ENCODE data around the gene GRID1.
"Not testable (repeated sequence)": the region's sequence is repeated elsewhere in the genome, so short reads cannot be mapped to it uniquely, and the experiment has no call there.

Gene GRID1

DNA sequence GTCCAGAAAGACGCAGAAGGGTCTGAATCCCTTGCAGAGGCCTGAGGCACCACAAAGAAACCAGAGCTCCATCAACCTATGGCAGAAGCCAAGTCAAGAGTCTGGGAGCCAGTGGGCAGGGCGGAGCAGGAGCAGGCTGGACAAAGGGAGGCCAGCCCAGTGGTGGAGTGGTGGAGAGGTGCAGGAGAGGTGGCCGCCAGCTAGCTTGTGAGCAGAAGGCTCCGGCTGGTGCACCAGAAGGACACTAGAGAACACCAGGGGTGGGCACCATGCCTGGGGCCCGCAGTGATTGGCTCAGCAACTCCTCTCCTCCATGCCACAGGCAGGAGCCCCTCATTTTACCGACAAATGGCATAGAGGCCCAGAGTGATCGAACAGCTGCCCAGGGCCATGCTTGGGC is 186.6 kb downstream of the GRID1 start:
- H3K27ac ChIP-seq: no peak overlapping the region
- no peak for TF ChIP-seq ZFX (IDR thresholded peaks at IDR 0.05; ENCODE audit: borderline replicate concordance)

DNA sequence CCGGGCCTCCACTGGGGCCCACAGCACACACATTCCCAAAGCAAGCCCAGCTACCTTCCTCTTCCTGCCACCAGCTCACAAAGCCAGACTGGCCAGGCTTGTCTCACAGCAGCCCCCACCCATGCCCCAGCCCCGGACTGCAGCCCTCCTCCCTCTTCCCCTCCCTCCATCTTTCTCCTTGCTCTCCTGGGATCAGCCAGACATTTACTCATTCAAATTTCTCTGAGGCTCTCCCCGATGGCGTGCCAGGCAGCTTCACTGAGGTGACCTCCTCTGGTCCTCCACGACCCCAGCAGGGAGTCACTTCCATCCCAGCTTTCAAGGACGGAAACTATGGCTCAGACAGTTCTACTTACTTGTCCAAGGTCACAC is 187.5 kb downstream of the GRID1 start:
- no peak for TF ChIP-seq ZFX (IDR thresholded peaks at IDR 0.05; ENCODE audit: borderline replicate concordance)
- TF ChIP-seq, protein P1, sequence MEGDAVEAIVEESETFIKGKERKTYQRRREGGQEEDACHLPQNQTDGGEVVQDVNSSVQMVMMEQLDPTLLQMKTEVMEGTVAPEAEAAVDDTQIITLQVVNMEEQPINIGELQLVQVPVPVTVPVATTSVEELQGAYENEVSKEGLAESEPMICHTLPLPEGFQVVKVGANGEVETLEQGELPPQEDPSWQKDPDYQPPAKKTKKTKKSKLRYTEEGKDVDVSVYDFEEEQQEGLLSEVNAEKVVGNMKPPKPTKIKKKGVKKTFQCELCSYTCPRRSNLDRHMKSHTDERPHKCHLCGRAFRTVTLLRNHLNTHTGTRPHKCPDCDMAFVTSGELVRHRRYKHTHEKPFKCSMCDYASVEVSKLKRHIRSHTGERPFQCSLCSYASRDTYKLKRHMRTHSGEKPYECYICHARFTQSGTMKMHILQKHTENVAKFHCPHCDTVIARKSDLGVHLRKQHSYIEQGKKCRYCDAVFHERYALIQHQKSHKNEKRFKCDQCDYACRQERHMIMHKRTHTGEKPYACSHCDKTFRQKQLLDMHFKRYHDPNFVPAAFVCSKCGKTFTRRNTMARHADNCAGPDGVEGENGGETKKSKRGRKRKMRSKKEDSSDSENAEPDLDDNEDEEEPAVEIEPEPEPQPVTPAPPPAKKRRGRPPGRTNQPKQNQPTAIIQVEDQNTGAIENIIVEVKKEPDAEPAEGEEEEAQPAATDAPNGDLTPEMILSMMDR (IDR thresholded peaks at IDR 0.05): no peak
- no peak overlapping the region for H3K27ac ChIP-seq

DNA sequence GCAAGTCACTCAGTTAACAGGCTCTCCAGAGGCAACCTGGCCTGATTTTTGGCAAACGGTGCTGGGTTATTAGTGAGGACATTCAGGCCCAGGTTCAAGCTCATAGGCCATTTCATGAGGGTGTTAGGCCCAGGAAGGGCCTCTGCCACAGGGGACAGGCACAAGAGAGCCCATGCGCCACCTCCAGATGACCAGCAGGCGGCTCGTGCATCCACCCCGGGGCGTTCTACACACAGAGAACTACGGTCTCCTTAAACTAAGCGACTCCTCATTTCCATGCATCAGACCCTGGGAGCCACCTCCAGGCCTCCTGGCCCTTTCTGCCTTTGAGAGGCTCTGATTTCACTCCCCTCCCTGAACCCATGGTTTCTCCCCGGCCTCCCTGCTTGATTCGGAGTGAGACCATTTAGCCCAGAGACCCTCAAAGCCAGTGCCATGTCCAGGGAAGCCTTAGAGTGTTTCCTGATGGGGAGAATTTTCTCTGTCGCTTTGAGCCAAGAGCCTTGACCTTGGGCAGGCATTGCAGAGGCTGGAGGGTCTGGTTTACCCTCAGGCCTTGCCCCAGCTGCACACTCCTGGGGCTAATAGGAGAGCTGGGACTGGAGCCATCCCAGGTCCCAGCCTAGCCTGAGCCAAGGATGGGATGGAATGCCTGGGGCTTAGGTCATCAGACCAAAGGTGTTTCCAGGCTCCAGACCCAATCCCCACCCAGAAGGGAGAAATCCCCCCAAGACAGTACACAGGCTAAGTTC is 188.0 kb downstream of the GRID1 start:
- no peak overlapping the region for H3K27ac ChIP-seq
- TF ChIP-seq, protein P1 (IDR thresholded peaks at IDR 0.05): peak; percentile 45
- no peak for TF ChIP-seq ZFX (IDR thresholded peaks at IDR 0.05; ENCODE audit: borderline replicate concordance)

DNA sequence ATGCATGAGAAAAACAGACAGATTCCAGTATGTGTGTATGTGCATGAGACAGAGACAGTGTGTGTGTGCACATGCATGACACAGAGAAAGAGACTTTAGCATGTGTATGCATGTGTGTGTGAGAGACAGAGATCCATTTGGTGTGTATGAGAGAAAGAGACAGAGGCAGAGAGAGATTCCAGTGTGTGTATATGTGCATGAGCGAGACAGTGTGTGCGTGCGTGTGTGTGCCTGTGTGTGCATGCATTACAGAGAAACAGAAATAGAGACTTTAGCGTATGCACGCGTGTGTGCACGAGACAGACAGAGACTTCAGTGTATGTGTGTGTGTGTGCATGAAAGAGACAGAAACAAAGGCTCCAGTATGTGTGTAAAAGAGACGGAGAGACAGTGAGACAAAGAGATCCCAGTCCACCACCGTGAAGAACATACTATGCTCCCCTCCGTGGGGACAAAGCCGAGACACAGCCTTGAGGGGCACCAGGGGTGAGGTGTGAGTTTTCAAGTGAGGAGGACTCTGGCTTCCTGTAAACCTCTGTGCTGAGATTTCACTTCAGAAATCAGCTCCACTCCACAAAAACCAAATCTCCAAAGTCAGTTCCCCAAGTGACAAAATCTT is 188.9 kb downstream of the GRID1 start:
- no peak overlapping the region for H3K27ac ChIP-seq
- TF ChIP-seq ZFX (IDR thresholded peaks at IDR 0.05; ENCODE audit: borderline replicate concordance): no peak
- TF ChIP-seq, protein P1 (IDR thresholded peaks at IDR 0.05): no peak

DNA sequence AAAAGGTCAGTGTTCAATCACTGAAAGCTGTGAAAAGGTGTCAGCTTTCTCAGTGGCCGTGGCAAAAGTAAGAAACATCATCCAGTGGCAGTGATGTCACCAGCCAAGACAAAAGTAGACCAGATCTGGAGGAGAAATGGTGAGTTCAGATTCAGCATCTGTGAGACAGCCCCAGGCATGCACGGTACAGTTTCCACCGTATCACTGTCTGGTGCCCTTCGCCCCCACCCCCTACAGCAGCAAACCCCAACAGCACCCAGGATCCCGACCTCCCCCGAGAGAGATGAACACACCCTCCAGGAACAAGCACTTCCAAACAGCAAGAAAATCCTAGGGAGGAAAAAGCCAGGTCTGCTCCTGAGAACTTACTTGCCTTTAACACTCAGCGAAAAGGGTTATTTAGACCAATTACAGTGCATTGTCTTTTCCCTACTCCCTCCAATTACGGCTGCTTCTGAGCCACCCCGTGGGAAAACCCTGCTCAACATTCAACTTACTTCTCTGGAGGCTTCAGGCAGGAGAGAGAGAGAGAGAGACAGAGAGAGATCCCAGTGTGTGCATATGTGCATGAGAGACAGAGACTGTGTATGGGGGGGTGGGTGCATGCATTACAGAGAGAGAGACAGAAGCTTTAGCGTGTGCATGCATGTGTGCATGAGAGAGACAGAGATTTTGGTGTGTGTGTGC is 189.6 kb downstream of the GRID1 start:
- TF ChIP-seq, protein P1 (IDR thresholded peaks at IDR 0.05): no peak
- TF ChIP-seq ZFX (IDR thresholded peaks at IDR 0.05; ENCODE audit: borderline replicate concordance): no peak
- no peak overlapping the region for H3K27ac ChIP-seq

DNA sequence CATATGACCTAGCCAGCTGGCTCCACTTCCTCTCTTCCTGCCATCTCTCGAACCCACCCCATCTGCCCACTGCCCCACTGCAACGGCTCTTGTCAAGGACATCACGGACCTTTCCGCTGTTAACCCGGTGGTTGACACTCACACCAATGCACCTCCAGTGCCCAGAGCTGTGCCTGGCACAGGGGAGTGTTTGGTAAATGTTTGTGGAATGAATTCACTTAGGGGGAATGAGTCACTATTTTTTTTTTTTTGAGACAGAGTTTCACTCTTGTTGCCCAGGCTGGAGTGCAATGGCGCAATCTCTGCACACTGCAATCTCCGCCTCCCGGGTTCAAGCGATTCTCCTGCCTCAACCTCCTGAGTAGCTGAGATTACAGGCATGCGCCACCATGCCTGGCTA is 191.1 kb downstream of the GRID1 start:
- H3K27ac ChIP-seq: not testable (repeated sequence)

DNA sequence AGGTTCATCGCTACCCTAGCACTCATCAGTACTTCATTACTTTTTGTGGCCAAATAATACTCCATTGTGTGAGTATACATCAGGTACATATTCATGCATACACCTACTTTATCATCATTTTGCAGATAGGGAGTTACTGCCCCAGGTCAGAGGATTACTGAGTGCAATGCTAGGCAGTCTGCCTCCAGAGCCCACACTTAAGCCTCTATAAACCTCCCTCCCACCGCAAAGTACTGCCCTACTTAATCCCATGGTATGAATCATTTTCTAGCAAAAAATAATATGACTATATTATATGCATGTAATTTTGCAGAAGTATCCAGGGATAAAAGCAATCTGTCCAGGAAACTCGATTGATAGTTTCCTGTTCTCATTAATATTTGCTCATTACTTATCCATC is 194.3 kb downstream of the GRID1 start:
- no peak overlapping the region for H3K27ac ChIP-seq
- TF ChIP-seq, protein P1 (IDR thresholded peaks at IDR 0.05): no peak
- TF ChIP-seq ZFX (IDR thresholded peaks at IDR 0.05; ENCODE audit: borderline replicate concordance): no peak

Data from 22Rv1 (cell line).